HT1080 (cell line): ENCODE data around the gene VIT. TPM values are rescaled to one million over a fixed set of nuclear protein-coding genes. Genes with fewer than 3 reads are reported as not detected.
"Not testable (repeated sequence)": the region's sequence is repeated elsewhere in the genome, so short reads cannot be mapped to it uniquely, and the experiment has no call there.

Source experiments
- DNase-seq: peaks from one replicate; pipeline ENCODE4 v3.0.0-alpha.2; 2015; ENCODE audit warnings: low read depth
- total RNA-seq: library from RNA; depleted of rRNA; stranded (reverse); fragments of >200 nt; shearing (Covaris generic); gene quantifications from 2 replicates; pipeline ENCODE4 v1.2.3, GENCODE V29; 2014

Gene VIT
- total RNA-seq, 1 experiment from 2014 or later = not detected

DNA sequence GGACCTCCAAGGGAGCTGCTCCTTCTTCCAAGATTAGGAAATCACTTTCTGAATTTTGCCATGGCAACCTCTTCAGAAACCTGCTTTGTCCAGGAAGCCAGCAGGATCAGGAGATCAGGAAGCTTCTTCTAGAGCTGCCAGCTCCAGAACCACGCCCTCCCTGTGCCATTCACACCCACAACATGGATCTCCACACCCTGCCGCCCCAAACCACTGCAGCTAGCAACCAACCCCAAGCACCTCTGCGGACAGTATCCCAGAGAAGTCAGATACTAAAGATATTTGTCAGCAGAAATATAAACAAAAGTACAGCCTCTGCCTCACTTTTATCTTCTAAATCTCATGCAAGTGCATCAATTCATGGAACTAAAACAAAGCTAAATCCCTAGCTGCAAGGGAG lies 106.4 kb downstream of the VIT start:
- DNase-seq = peak; percentile 18

DNA sequence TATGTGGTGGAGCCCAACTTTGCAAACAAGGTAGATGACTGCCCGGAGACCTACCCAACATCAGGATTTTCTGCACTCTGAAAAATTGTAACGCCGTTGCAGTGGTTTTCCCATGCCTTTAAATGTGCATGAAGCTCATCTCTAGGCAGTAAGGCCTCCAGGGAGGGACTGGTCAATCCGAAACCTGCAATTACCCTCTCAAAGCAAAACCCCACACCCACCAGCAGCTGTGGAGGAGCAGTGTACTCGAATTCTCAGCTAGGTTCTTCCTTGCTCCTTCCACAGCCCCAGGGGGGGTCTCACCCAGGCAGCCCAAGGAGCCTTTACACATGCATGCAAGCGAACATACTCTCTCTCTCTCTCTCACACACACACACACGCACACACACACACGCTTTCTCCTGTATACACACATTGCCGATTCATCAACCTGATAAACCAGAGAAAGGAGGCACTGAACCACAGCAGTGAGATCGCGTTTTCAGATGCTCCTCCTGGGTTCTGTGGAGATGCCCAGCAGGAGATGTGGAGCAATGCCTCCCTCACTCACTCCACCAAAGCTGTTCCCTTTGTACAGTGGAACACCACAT lies 109.2 kb downstream of the VIT start:
- DNase-seq = no peak

DNA sequence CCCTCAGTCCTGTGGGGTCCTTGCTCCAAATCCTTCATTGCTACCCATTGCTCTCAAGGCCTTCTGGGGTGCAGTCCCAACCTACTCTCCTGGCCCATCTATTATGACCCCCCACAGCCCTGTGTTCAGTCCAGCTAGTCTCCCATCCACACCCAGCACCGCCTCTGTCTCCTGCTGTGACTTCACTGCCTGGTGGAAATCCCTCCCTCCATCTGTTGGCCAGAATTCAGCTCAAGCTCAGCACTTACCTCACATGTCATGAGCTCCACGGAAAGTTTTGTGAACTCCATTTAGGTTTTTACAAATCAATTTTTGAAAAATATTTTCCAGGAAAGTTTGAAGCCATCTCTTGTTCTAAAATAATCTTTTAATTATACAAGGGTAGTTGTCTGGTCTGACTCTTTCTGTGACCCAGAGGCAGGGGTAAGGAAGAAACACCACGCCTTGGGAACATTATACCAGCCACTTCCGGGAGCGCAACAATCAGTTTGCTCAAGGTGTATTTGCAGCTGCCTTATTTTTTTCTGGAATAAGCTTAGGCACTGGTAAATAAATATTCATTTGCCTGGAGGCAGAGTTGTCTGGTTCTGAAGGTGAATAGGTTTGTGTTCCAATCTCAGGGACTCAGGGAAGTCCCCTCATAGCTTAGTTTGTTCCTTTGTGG lies 110.8 kb downstream of the VIT start:
- no peak for DNase-seq

DNA sequence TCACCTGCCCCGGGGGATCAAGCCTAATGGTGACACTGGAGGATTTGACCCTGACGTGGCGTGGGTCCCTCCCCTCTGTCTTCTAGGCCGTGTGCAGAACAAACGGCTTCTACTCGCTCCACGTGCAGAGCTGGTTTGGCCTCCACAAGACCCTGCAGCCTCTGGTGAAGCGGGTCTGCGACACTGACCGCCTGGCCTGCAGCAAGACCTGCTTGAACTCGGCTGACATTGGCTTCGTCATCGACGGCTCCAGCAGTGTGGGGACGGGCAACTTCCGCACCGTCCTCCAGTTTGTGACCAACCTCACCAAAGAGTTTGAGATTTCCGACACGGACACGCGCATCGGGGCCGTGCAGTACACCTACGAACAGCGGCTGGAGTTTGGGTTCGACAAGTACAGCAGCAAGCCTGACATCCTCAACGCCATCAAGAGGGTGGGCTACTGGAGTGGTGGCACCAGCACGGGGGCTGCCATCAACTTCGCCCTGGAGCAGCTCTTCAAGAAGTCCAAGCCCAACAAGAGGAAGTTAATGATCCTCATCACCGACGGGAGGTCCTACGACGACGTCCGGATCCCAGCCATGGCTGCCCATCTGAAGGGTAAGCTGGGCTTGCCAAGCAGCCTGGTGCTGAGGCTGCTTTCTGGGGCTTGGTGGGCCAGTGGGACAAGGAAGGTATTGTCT lies 112.0 kb downstream of the VIT start:
- no peak for DNase-seq

DNA sequence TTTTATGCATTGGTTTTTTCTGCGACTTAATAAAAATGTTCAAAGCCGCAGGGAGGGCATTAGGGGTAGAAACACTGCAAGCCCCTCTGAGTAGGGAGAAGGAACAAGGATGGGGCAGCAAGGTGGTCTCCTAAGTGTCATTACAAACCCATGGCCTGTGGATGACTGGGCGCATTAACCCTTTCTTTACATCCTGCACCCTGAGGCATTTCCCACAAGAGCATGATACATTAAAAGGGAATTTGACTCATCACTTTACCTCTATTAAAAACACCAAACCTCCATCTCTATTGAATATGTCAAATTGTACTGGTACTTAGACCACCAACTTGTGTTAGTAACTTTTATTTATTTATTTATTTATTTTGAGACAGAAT lies 112.5 kb downstream of the VIT start:
- DNase-seq = peak; percentile 18

DNA sequence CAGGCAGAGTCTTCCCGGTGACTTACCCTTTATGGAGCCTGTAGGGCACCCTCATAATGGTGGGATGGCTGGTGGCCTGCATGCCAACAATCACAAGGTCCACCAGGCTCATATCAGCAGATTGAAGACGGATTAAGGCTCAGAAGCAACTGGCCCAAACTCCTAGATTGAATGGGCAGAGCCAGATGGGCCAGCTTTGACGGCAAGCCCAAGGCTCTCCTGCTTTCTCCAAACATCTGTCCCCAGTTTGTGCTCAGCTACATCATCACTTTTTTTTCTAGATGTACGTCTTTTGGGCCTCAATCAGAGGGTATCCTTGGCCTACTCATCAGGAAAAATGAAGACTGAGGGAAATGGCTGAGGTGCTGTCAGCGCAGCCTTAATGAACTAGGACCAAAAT lies 114.6 kb downstream of the VIT start:
- no peak for DNase-seq

DNA sequence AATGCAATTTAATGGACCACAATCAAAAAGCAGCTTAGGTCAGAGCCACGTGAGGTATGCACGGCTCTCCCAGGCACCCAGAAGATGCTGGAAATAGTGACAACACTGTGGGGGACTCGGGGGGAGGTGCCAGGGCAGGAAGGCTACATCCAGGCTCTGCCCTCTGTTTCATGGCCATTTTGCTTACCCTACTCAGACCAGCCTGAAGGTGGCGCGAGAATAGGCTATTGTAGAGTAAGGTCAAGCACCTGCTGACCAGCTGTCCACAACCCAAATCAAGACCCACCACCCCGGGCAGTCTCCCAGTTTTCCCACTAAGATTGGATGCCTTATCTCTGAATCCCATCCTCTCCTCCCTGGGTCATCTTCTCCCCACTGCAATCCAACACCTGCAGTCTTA lies 115.7 kb downstream of the VIT start:
- no peak for DNase-seq

DNA sequence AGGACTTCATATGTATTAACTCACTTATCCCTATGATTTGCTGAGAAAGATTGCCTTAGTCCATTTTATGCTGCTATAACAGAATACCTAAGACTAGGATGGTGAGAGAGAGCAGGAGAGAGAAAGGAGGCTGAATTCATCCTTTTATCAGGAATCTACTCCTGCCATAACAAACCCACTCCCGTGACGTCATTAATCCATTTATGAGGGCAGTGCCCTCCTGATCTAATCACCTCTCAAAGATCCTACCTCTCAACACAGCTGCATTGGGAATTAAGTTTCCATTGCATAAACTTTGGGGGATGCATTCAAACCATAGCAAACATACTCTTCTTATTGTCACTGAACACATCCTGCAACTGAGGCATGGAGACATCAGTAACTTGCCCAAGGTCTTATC lies 122.0 kb downstream of the VIT start:
- DNase-seq = no peak

DNA sequence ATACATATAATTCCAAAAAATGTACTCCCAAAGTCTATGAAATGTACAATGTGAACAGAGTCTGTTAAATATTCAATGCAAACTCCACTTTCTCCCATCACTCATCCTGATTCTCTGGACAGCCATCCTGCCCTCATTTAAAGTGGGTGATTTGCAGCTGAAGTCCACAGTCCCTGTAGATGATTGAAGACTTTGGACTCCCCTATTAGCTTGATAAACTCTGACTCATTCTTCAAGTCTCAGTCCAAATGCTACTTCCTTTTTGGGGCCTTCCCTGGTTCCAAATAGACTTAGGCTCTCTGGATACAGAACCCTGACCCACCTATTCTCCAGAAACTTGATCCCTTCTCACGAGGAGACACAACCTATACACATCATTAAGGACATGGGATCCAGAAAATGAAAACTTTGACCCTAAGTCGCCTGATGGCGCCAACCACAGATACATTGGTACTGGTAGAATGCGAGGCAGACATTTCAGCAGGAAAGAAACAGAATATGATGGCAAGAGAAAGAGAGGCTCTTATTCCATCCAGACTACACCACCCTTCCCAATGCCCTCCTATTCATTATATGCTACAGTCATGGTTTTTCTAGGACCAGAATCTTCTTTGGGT lies 122.7 kb downstream of the VIT start:
- peak; percentile 17 for DNase-seq

DNA sequence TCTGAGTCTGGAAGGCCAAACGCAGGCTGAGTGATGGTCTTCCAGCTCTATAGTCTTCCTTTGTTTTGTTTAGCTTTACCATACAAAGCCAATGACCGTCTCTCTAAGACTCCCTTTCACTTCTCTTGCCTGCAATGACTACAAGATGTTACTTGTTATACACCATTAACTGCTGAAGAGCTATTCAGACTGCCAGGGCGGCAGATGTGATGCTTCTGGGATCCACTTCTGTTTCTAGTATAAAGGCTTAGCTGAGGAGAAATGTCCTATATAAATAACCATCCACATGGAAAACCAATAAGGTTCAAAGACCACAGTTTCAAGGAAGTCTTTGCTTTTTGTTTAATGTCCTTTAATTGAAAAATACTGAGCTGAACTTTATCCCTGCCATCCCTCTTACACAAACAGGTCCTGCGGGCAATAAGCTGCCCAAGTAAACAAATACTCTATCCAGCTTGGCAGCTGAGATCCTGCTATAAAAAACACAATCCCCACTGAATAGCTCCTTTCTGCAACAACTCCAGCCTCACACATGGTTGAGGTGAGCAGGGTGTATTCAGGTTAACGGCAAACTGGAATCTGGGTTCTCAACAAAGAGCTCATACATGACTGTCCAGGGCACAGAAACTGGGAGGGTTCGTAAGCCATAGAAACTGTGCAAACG lies 124.6 kb downstream of the VIT start:
- no peak for DNase-seq

DNA sequence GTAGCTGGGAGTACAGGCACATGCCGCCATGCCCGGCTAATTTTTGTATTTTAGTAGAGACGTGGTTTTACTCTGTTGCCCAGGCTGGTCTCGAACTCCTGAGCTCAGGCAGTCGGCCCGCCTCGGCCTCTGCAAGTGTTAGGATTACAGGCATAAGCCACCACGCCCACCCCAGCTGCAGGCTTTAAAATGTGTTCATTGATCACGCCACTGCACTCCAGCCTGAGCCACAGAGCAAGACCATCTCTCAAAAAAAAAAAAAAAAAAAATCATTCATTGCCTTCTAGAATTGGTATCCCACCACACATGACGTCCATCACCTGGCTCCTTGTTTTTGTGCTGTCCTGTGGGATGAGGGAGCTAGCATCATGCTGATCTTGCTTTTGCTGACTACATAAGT lies 127.4 kb downstream of the VIT start:
- no peak for DNase-seq

DNA sequence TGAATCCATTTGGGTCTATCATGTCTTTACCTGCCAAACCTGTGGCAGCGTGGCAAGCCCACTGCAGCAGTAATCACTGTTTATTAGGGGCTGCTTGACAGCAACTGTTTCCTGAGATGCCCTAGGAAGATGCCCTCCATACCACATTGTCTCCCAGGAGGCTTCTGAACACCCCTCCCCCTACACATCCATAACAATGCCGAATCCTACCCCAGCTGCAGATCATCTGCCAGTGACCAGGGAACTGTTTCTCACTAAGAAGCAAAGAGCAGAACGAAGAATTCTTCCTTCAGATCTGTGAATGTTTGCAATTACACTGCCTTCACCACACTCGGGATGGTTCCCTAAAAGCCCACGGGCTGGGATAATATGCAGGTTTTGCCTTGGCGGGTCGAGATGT lies 127.8 kb downstream of the VIT start:
- DNase-seq = no peak

DNA sequence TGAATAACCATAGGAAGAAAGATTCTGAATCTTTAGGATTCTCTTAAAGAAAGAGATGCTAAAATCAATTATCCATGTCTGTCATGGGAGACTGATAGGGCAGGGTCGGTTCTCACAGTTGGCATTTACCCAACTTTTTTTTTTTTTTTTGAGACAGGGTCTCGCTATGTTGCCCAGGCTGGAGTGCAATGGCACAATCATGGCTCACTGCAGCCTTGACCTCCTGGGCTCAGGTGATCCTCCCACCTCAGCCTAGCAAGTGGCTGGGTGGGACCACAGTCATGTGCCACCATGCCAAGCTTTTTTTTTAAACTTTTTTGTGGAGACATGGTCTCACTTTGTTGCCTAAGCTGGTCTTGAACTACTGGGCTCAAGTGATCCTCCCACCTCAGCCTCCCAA lies 128.2 kb downstream of the VIT start:
- DNase-seq = not testable (repeated sequence)

DNA sequence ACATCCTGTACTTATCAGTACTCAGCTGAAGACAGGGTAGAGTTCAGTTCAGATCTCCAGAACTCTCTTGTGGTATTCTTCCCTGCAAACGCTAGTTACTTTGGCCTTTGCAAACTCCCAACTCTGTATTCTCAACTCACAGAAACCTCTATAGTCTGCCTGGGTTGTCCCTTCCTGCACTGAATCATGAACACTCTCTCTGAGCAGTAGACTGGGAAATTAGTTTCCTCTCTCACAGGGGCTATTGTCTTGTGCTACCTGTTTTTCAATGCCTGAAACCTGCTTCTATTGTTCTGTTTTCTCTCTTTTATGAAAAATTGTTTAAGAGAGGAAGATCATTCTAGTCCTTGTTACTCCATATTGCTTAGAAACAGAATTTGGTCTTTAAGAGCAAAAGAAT lies 134.7 kb downstream of the VIT start:
- no peak for DNase-seq

DNA sequence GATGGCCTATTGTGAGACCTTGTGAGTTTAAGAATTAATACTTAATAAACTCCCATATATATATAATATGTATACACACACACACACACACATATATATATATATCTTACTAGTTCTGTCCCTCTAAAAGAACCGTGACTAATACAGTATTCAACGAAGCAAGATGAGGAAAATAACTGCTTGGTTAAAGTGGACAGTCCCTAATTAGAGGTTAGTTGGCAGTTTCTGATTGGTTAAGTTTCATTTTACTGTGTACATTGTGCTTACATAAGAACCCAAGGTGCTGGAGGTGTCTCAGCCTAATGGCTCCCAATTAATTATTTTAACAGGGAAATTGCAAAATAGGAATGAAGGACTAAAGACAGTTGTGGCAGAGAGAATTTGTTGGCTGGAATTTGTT lies 137.7 kb downstream of the VIT start:
- DNase-seq = no peak

DNA sequence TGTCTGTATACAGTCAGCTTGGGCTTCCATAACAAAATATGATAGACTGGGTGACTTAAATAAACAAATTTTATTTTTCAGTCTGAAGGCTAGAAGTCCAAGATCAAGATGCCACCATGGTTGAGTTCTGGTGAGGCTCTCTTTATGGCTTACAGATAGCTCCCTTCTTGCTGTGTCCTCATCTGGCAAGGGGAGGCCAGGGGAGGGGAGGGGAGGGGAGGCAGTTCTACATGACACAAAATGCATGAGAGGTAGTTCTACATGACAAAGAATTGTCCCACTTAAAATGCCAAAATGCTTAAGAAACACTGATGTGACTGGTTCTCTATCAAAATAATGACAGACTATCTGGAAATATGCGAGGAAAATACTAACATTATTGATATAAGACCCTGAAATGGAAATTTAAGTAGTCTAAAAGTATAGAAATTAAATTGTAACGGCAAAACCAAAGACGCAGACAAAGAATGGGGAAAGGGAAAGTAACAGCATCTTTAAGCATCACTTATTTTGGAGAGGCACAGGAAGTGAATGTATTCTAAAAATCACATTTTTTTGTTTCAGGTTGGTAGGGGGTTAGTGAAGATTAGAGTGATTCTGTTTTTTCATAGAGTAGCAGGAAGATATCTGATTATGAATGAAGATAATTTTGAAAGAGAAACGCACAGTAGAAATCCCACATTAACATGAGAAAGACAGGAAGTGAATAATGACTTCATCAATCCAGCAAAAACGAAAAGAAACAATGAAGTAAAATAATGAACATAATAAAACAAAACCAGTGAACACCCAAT lies 138.4 kb downstream of the VIT start:
- DNase-seq = no peak

DNA sequence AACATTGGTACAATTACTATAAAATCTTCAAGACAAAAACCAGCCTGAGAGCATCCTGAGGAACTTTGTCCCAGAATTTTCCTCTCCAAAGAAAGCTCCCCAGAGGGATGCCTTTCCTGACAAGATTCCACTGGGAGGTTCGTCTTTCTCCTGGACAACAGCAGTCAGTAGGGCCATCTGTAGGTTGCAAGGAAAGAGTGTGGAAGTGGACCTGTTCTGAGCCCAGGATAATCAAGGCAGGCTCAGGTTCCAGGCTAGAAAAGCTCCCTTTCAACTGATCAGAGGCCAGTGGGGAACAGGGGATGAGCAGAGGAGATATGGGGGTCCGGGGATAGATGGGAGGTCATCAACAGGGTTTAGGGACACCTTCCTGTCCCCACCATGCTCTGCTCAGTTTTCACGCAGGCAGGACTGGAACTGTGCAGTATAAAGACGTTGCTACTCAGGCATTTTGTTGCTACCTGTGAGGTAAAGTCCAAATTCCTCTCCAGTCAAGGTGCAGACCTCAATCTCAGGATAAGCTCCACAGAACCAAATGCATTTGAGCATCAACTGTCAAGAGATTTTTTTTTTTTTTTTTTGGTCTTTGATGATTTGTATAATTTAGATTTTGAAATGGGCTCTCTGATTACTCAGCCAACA lies 143.6 kb downstream of the VIT start:
- no peak for DNase-seq

DNA sequence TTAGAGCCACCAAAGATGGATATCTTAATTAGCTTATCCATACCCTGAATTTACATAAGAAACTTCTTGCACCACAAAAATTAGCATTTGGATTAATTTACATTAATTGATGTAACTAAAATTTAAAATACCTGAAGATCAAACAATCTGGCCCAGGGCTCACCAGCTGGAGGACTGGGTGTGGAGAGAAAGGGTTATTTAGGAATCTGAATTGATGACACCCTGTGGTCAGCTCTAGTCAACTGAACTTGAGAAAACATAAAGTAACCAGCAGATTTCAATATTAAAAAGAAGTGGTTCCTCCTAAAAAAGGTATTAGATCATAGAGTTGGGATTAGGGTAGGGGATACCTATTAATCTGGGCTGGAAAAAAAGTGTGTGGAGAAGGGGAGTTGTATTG lies 147.3 kb downstream of the VIT start:
- DNase-seq = no peak

DNA sequence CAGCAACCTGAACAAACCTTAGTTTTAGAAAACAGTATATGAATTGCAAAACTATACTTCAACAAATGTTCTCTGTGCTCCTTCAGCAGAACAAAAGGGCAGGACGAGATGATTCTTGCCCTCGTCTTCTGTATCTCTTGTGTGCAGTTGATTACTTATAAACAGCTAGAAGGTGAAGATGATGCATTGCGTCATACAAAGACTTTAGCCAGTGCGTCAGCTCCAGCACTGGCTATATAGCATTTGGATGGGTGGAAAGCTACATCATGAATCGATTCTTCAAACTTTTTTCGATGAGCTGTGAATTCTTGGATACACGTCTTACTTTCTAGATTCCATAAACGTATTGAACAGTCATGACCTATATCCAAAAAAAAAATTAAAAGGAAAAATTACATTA lies 152.8 kb downstream of the VIT start:
- no peak for DNase-seq

DNA sequence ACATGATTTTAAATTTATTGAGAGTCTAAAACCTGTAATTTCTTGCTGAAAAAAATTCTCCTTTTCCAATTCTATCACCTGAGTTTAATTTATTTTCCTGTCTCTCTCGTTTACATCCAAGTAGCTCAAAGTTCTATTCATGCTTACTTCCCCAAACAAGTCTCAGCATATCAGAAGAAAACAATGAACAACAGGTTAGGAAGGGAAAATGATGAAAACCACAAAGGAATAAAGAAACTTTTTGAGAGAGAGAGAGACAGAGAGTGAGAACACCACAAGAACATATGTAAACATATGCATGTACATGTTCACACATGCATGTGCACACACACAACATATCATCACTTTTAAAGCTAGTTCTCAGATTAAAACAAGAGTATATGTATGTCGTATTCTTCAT lies 157.7 kb downstream of the VIT start:
- DNase-seq = no peak

DNA sequence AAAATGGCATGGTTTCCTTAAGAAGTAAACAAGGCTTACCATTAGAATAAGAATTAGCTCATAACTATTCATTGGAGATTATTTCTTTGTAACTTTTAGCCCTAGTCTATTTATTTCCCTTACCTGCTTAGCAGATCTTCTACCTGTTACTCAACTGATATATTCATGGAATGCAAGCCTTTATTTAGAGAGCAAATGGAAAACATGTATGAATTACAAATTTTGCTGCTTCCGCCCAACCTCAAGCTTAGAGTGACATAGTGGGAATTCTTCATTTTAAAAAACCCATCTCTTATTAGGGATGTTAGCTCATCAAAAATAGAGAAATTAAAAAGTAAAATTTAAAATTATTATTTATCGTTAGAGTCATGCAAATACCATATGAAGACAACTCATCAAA lies 158.9 kb downstream of the VIT start:
- no peak for DNase-seq
